ENCODE data around the gene ACVRL1.

Gene ACVRL1

GRCh38 chr12:51949342-51950030 is 42.2 kb downstream of the ACVRL1 start:
- H3K27me3 Mint-ChIP-seq (ENCODE audit: low read depth): peaks cover 19% of the 10 kb centered on the region
- H3K4me3 Mint-ChIP-seq: peak overlapping the region; percentile 58 to 82 (median 77)
- H3K9me3 Mint-ChIP-seq: peaks cover 18% of the 10 kb centered on the region
- H3K27ac Mint-ChIP-seq: no peak overlapping the region
- H3K36me3 Mint-ChIP-seq (ENCODE audit: low read depth): peaks cover 3% of the 10 kb centered on the region
- TF ChIP-seq, protein P1, sequence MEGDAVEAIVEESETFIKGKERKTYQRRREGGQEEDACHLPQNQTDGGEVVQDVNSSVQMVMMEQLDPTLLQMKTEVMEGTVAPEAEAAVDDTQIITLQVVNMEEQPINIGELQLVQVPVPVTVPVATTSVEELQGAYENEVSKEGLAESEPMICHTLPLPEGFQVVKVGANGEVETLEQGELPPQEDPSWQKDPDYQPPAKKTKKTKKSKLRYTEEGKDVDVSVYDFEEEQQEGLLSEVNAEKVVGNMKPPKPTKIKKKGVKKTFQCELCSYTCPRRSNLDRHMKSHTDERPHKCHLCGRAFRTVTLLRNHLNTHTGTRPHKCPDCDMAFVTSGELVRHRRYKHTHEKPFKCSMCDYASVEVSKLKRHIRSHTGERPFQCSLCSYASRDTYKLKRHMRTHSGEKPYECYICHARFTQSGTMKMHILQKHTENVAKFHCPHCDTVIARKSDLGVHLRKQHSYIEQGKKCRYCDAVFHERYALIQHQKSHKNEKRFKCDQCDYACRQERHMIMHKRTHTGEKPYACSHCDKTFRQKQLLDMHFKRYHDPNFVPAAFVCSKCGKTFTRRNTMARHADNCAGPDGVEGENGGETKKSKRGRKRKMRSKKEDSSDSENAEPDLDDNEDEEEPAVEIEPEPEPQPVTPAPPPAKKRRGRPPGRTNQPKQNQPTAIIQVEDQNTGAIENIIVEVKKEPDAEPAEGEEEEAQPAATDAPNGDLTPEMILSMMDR (IDR thresholded peaks at IDR 0.05; ENCODE audit: unreplicated experiment in 3 of 3): no peak
- peaks cover 27% of the 10 kb centered on the region for H3K4me1 Mint-ChIP-seq

DNA sequence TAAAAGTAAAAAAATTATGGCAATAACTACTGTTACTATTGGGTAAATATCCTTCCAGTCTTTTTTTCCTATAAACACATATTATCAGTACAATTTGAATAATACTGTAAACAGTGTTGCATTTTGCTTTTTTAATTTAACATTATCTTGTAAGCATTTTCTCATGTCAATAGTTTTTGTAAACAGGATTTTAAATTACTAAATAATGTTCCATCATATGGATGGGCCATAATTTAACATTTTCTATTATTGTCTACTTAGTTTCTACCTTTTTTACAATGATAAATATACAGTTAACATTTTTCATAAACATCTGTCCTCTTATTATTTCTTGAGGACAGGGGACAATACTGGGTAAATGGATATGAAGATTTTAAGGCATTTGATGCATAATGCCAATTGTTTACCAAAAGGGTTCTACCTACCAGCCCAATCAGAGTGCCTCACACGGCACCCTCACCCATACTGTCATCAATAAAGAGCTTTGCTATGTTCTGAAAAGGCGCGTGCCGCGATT is 43.4 kb downstream of the ACVRL1 start:
- H3K27me3 Mint-ChIP-seq (ENCODE audit: low read depth): peaks cover 19% of the 10 kb centered on the region
- H3K4me3 Mint-ChIP-seq: peak overlapping the region; percentile 93 to 96 (median 95)
- no peaks in the 10 kb centered on the region for H3K36me3 Mint-ChIP-seq (ENCODE audit: low read depth)
- TF ChIP-seq, protein P1 (IDR thresholded peaks at IDR 0.05; ENCODE audit: unreplicated experiment in 3 of 3): no peak
- H3K9me3 Mint-ChIP-seq: peaks cover 10% of the 10 kb centered on the region
- H3K4me1 Mint-ChIP-seq: peaks cover 40% of the 10 kb centered on the region
- H3K27ac Mint-ChIP-seq: peak overlapping the region; percentile 24 to 77 (median 70)

GRCh38 chr12:51951199-51951842 is 44.0 kb downstream of the ACVRL1 start, which contains the start of gene ACVR1B:
Gene ACVR1B, plus strand, starts transcription at chr12:51951699. Its CDS starts 45 bp downstream, at chr12:51951744.
- Mint-ChIP-seq H3K9me3 (peaks cover 7% of the 10 kb centered on the region), H3K4me3 (peak within 1 kb of the TSS; percentile 94 to 96 (median 95)), H3K27me3 (ENCODE audit: low read depth) (peaks cover 15% of the 10 kb centered on the region), H3K4me1 (peaks cover 44% of the 10 kb centered on the region), H3K36me3 (ENCODE audit: low read depth) (no peaks in the 10 kb centered on the region), H3K27ac (peak within 1 kb of the TSS; percentile 70 to 80 (median 76))
- TF ChIP-seq, protein P1 (IDR thresholded peaks at IDR 0.05; ENCODE audit: unreplicated experiment in 3 of 3): no peak

DNA sequence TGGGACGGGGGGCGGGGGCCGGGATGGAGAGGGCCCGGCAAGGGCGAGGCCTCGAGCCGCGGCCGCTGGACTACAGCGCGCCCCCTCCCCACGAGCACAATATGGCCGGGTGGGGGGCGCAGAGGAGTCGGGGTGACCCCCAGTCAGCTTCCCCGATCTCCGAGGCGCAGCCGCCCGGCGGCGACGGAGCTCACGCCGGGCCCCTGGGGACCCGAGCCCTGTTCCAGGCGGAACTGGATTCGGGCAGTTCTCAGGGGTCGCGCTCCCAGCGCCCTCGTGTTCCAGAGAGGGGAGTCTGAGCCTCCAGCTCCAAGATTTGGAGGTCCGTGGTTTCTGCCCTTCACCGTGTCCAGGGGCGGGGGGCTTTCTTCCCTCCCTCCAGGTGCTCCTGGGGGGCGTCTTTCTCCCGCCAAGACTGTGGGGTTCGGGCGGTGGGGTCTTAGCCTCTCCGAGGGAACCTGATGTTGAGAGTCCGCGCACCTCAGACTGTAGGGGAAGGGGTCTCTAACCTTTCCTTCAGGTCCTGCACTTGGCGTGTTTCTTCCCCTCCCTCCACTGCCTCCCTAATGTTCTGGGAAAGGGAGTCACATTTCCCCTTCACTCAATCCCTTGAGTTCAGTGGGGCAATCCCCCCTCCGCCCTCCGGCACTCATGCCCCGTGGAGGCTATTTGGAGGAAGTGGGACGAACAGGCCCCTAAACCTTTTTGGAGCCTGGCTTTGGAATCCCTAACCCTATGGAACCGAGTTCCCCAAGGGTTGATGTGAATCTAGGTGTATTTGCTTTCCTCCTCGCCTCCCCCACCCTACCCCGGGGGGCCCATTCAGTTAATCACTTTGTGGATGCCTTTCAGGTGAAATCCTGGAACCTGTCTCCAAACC is 44.8 kb downstream of the ACVRL1 start:
- Mint-ChIP-seq H3K27ac (peak overlapping the region; percentile 40 to 80 (median 76)), H3K4me3 (peak overlapping the region; percentile 82 to 94 (median 90)), H3K36me3 (ENCODE audit: low read depth) (no peaks in the 10 kb centered on the region), H3K4me1 (peaks cover 44% of the 10 kb centered on the region), H3K27me3 (ENCODE audit: low read depth) (peaks cover 14% of the 10 kb centered on the region), H3K9me3 (peaks cover 3% of the 10 kb centered on the region)
- TF ChIP-seq, protein P1 (IDR thresholded peaks at IDR 0.05; ENCODE audit: unreplicated experiment in 3 of 3): no peak

- Mint-ChIP-seq H3K27ac (peak overlapping the region; percentile 40 to 80 (median 76)), H3K36me3 (ENCODE audit: low read depth) (peaks cover 6% of the 10 kb centered on the region), H3K27me3 (ENCODE audit: low read depth) (peaks cover 10% of the 10 kb centered on the region), H3K4me3 (peak overlapping the region; percentile 82 to 94 (median 90)), H3K4me1 (peaks cover 49% of the 10 kb centered on the region), H3K9me3 (no peaks in the 10 kb centered on the region)
- TF ChIP-seq, protein P1 (IDR thresholded peaks at IDR 0.05; ENCODE audit: unreplicated experiment in 3 of 3): no peak
Observed at GRCh38 chr12:51953089-51953488, 45.8 kb downstream of the ACVRL1 start.

All from nephron (organoid).